PFSK-1 (cell line): Measurements from ENCODE around the gene KDM3B.

Experiments used
- POLR2AphosphoS5 ChIP-seq: IDR thresholded peaks from 2 replicates; pipeline ENCODE4 v1.6.1; 2012; ENCODE audit warnings: low read depth, mild to moderate bottlenecking, control low read depth, low read length, moderate library complexity
- SIN3A ChIP-seq: IDR thresholded peaks from 2 replicates; pipeline ENCODE4 v1.6.1; 2012; ENCODE audit warnings: mild to moderate bottlenecking, low read length, moderate library complexity, borderline replicate concordance; ENCODE audit not compliant: insufficient read depth
- TAF1 ChIP-seq: IDR thresholded peaks from 2 replicates; pipeline ENCODE4 v1.6.1; 2012; ENCODE audit warnings: low read length, control low read depth, borderline replicate concordance; ENCODE audit not compliant: insufficient read depth

DNA sequence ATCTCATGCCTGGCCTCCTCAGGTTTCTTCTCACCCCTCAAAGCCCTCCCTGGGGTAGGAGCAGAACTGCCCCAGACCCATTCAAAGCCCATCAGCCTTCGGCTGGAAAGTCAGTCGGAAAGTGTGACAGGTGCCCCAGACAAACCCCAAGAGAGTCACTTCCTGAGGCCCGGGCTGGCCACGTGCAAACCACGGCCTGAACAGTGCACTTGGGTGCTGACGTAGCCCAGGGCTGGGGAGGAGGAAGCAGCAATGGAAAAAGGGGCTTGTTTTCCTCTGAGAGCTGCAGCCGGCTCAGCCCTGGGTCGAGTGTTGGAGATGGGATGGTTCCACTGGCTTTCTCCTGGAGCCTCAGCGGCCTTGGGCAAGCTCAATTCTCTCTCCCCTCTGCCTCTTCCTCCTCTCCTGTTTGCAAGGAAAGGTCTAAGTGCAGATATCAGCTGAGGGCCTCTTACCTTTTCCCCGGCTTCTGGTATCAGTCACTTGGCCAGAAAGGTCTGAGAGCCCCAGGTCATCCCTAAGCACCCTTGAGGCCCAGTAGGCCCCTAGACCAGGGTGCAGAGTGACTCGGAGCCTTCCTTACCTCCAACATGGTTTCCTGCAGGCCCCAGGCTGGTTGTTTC, 106.9 kb downstream of the KDM3B start:
- TF ChIP-seq POLR2AphosphoS5 (no peak), SIN3A (no peak), TAF1 (no peak)
